ENCODE results near the gene AEBP2.
A peak's percentile ranks its signal among the peaks of the same experiment; 100 is the strongest.
"Not testable (repeated sequence)": the region's sequence is repeated elsewhere in the genome, so short reads cannot be mapped to it uniquely, and the experiment has no call there.

Gene AEBP2

GRCh38 chr12:19456176-19456575, 16.9 kb downstream of the AEBP2 start:
- DNase-seq, result peak in 1 of 2 experiments; percentile 55

- no peak for DNase-seq
Observed at GRCh38 chr12:19457561-19457960, 18.3 kb downstream of the AEBP2 start.

- DNase-seq, result no peak
Observed at GRCh38 chr12:19458733-19459132, 19.4 kb downstream of the AEBP2 start.

GRCh38 chr12:19461999-19462398, 22.7 kb downstream of the AEBP2 start:
- DNase-seq, result no peak

GRCh38 chr12:19462406-19462805, 23.1 kb downstream of the AEBP2 start:
- peak; percentile 71 to 81 for DNase-seq

GRCh38 chr12:19464192-19464580, 24.9 kb downstream of the AEBP2 start:
- no peak for DNase-seq

- no peak for DNase-seq
Observed at GRCh38 chr12:19465711-19466110, 26.4 kb downstream of the AEBP2 start.

GRCh38 chr12:19474147-19474546, 34.9 kb downstream of the AEBP2 start:
- no peak for DNase-seq

- not testable (repeated sequence) for DNase-seq
Observed at GRCh38 chr12:19475884-19476505, 36.7 kb downstream of the AEBP2 start.

- DNase-seq, result no peak
Observed at GRCh38 chr12:19477071-19477470, 37.8 kb downstream of the AEBP2 start.

GRCh38 chr12:19480459-19480858, 41.2 kb downstream of the AEBP2 start:
- DNase-seq, result no peak

GRCh38 chr12:19482036-19482435, 42.7 kb downstream of the AEBP2 start:
- DNase-seq, result no peak

- no peak for DNase-seq
Observed at GRCh38 chr12:19482551-19483109, 43.3 kb downstream of the AEBP2 start.

GRCh38 chr12:19483727-19484126, 44.4 kb downstream of the AEBP2 start:
- DNase-seq, result no peak

GRCh38 chr12:19484738-19485137, 45.4 kb downstream of the AEBP2 start:
- DNase-seq, result no peak

- no peak for DNase-seq
Observed at GRCh38 chr12:19485240-19485639, 45.9 kb downstream of the AEBP2 start.

- no peak for DNase-seq
Observed at GRCh38 chr12:19489168-19489567, 49.9 kb downstream of the AEBP2 start.

GRCh38 chr12:19490908-19491307, 51.6 kb downstream of the AEBP2 start:
- DNase-seq, result no peak

- DNase-seq, result no peak
Observed at GRCh38 chr12:19491863-19492262, 52.6 kb downstream of the AEBP2 start.

GRCh38 chr12:19496219-19496878, 57.1 kb downstream of the AEBP2 start:
- DNase-seq, result no peak

- DNase-seq, result no peak
Observed at GRCh38 chr12:19498099-19498498, 58.8 kb downstream of the AEBP2 start.

- DNase-seq, result no peak
Observed at GRCh38 chr12:19499030-19499429, 59.7 kb downstream of the AEBP2 start.

GRCh38 chr12:19506497-19506896, 67.2 kb downstream of the AEBP2 start:
- DNase-seq, result no peak

GRCh38 chr12:19507823-19508222, 68.5 kb downstream of the AEBP2 start:
- peak in 1 of 2 experiments; percentile 33 for DNase-seq

- no peak for DNase-seq
Observed at GRCh38 chr12:19510461-19510860, 71.2 kb downstream of the AEBP2 start.

Data from NCI-H446 (cell line).